Lower leg skin (tissue), 3 donors: Measurements from ENCODE around the gene RPL7A.

Experiments
- POLR2A ChIP-seq, 2 donors: fragments of 450-650 bp; IDR thresholded peaks; one replicate each; pipeline ENCODE4 v1.6.1; 2016 to 2017; ENCODE audit warnings: antibody characterized with exemption in 2 of 2, mild to moderate bottlenecking in 1 of 2, moderate library complexity in 1 of 2
- TF ChIP-seq, protein P1 (sequence below), 3 donors: fragments of 450-650 bp; IDR thresholded peaks; one replicate each; pipeline ENCODE4 v1.5.1; 2016; ENCODE audit warnings: antibody characterized with exemption in 3 of 3, mild to moderate bottlenecking in 3 of 3, moderate library complexity in 2 of 3

DNA sequence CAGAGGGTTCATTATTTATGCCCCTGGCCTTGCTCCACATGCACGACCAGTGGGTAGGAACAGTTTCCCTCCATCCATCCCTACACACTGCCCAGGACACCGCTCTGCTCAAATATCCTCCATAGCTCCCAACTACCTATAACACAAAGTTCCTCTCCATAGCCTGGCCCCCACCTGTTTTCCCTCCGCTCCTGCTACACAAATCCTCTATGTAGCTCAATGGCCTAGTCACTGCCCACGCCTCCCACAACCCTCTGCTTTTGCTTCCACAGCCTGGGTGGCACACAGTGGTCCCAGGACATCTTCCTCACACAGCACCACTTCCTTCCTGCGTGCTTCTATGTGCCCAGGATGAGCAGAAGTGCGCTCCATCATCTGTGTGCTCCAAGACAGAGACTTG is 49.4 kb downstream of the RPL7A start:
- TF ChIP-seq POLR2A (IDR thresholded peaks at IDR 0.05): no peak
- TF ChIP-seq, protein P1, sequence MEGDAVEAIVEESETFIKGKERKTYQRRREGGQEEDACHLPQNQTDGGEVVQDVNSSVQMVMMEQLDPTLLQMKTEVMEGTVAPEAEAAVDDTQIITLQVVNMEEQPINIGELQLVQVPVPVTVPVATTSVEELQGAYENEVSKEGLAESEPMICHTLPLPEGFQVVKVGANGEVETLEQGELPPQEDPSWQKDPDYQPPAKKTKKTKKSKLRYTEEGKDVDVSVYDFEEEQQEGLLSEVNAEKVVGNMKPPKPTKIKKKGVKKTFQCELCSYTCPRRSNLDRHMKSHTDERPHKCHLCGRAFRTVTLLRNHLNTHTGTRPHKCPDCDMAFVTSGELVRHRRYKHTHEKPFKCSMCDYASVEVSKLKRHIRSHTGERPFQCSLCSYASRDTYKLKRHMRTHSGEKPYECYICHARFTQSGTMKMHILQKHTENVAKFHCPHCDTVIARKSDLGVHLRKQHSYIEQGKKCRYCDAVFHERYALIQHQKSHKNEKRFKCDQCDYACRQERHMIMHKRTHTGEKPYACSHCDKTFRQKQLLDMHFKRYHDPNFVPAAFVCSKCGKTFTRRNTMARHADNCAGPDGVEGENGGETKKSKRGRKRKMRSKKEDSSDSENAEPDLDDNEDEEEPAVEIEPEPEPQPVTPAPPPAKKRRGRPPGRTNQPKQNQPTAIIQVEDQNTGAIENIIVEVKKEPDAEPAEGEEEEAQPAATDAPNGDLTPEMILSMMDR (IDR thresholded peaks at IDR 0.05): no peak
